PC-9 (cell line): Measurements from ENCODE around the gene ABCA7. TPM values are rescaled to one million over a fixed set of nuclear protein-coding genes. Genes with fewer than 3 reads are reported as not detected.

ENCODE experiments used
- BruUV-seq: library from RNA; stranded (reverse); fragments of 400-500 nt; replicated peaks from 2 replicates; lab custom pipeline; 2021; lab: Mats Ljungman, UMichigan
- CTCF ChIA-PET: fragments of 300-600 bp; sonication (Branson Sonifier 250); formaldehyde crosslinking; loops from one replicate; lab custom pipeline; 2022; ENCODE audit warnings: antibody characterized with exemption; lab: Charles Lee
- POLR2A ChIA-PET: fragments of 300-600 bp; sonication (Branson Sonifier 250); formaldehyde crosslinking; loops from one replicate; lab custom pipeline; 2022; ENCODE audit warnings: antibody characterized with exemption; ENCODE audit not compliant: unreplicated experiment; lab: Charles Lee
- DNase-seq, 2 experiments: peaks; one replicate each; pipeline versions ENCODE4 v3.0.0 to v3.0.0-alpha.2; 2015 to 2022; ENCODE audit warnings: mixed read lengths in 1 of 2
- H2AFZ ChIP-seq: fragments of 200-600 bp; sonication (generic); 2 replicates; pipeline ENCODE4 v1.8.1; 2017; ENCODE audit warnings: antibody characterized with exemption
- H3F3A ChIP-seq: fragments of 200-600 bp; sonication (generic); 2 replicates; pipeline ENCODE4 v1.8.1; 2017; ENCODE audit warnings: antibody characterized with exemption, mild to moderate bottlenecking, low read depth; ENCODE audit not compliant: insufficient read depth
- H3K27ac ChIP-seq: fragments of 200-600 bp; sonication (generic); 2 replicates; pipeline ENCODE4 v1.6.1; 2016; ENCODE audit warnings: mixed run types
- H3K27me3 ChIP-seq: fragments of 200-600 bp; sonication (generic); 2 replicates; pipeline ENCODE4 v1.6.1; 2016; ENCODE audit warnings: low read depth, mixed run types; ENCODE audit not compliant: insufficient read depth
- H3K36me3 ChIP-seq: fragments of 200-600 bp; sonication (generic); 2 replicates; pipeline ENCODE4 v1.6.1; 2016; ENCODE audit warnings: low read depth, mixed run types
- H3K4me1 ChIP-seq: fragments of 200-600 bp; sonication (generic); replicated peaks from 2 replicates; pipeline ENCODE4 v1.6.1; 2016; ENCODE audit warnings: mixed run types; ENCODE audit not compliant: insufficient read depth
- H3K4me2 ChIP-seq: fragments of 200-600 bp; sonication (generic); 2 replicates; pipeline ENCODE4 v1.6.1; 2017; ENCODE audit warnings: mixed run types
- H3K4me3 ChIP-seq: fragments of 200-600 bp; sonication (generic); 2 replicates; pipeline ENCODE4 v1.6.1; 2016; ENCODE audit warnings: mixed run types
- H3K79me2 ChIP-seq: fragments of 200-600 bp; sonication (generic); 2 replicates; pipeline ENCODE4 v1.6.1; 2017; ENCODE audit warnings: low read depth, mixed run types
- H3K9me2 ChIP-seq: fragments of 200-600 bp; sonication (generic); 2 replicates; pipeline ENCODE4 v1.8.1; 2017; ENCODE audit warnings: mild to moderate bottlenecking; ENCODE audit not compliant: insufficient read depth
- H3K9me3 ChIP-seq: fragments of 200-600 bp; sonication (generic); 2 replicates; pipeline ENCODE4 v1.8.1; 2016; ENCODE audit warnings: low read depth; ENCODE audit not compliant: insufficient read depth
- H4K20me1 ChIP-seq: fragments of 200-600 bp; sonication (generic); 2 replicates; pipeline ENCODE4 v1.8.1; 2017; ENCODE audit not compliant: insufficient read depth
- EZH2 ChIP-seq: fragments of 200-600 bp; sonication (generic); IDR thresholded peaks from 2 replicates; pipeline ENCODE4 v1.8.0; 2017; ENCODE audit warnings: antibody characterized with exemption, low read depth
- intact Hi-C: fragments of 100-400 bp; cut with micrococcal nuclease; formaldehyde crosslinking; loops from one replicate; pipeline ENCODE4 v1.10.0; 2022; ENCODE audit not compliant: unreplicated experiment
- total RNA-seq: library from RNA; stranded (reverse); gene quantifications from 2 replicates; pipeline ENCODE4 v1.2.3, GENCODE V29; 2021
- TF ChIP-seq, protein P1 (sequence below): fragments of 200-600 bp; sonication (generic); conservative IDR thresholded peaks from 2 replicates; pipeline ENCODE4 v1.6.1; 2017; ENCODE audit warnings: mixed run types, antibody characterized with exemption, mild to moderate bottlenecking, moderate library complexity

Gene ABCA7
- total RNA-seq, 1 experiment from 2014 or later = 29.9 TPM

DNA sequence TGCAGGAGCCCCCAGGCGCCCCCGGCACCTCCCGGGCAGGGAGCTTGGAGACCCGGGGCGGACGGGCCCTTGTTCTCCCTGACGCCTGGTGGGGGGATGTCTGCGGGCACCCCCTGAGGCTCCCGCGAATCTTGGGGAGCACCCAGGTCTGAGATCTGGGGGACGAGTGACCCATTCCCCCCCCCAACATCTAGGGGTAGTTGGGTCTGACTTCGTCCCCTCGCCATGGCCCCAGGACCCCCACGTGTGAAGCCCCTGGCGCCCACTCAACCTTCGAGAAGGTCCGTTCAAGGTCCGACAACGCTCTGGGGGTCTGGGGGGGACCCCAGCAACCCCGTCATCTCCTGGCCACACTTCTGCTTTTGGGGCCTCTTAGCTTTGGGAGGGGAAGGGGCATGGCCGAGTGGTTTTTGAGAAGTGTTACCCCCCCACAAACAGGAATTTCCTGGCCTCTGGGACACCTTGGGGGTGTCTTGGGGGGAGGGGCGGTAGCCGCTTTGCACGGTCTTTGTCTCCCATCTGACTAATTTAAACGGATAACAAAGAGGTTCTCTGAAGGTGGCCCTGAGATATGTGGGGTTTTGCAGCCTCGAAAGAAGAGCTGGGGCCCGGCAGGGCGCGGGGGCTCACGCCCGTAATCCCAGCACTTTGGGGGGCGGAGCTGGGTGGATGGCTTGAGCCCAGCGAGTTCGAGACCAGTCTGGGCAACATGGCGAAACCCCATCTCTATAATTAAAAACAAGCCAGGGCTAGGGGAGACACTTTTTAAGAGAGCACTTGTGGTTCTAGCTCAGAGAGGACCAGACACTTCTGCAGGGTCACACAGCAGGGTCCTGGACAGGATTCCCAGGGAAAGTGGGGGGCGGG is 12.9 kb upstream of the ABCA7 start:
- ChIA-PET POLR2A (interaction anchor here (0.5 to 1.5 kb wide), 7 partner anchors 10 to 239 kb away, joined by 3 to 17 read pairs (median 6); partner anchors contain the start of gene ABCA7), CTCF (interaction anchor here (0.7 kb wide), 1 partner anchor 217 kb away, joined by 3 read pairs; no protein-coding TSS in a partner anchor)
- peaks cover 9% of the 10 kb centered on the region; the same call in 1 of the 2 replicates for H3K4me1 ChIP-seq
- peak overlapping the region; percentile 80; the same call in 1 of the 2 replicates for H2AFZ ChIP-seq
- H3K27ac ChIP-seq = peak overlapping the region; percentile 30; the same call in 1 of the 2 replicates
- peak overlapping the region; percentile 91 for H3K4me3 ChIP-seq
- DNase-seq = peak in 1 of 2 experiments; percentile 34
- H3K9me2 ChIP-seq = no peaks in the 10 kb centered on the region
- H3K4me2 ChIP-seq = peak overlapping the region; percentile 96
- intact Hi-C loops = no loop called here
- H3K9me3 ChIP-seq = no peaks in the 10 kb centered on the region
- H3K36me3 ChIP-seq = no peaks in the 10 kb centered on the region
- TSS peak; percentile 85 for BruUV-seq
- H4K20me1 ChIP-seq = peaks cover 5% of the 10 kb centered on the region; the same call in 1 of the 2 replicates
- peaks cover 36% of the 10 kb centered on the region for H3F3A ChIP-seq
- H3K27me3 ChIP-seq = no peaks in the 10 kb centered on the region
- TF ChIP-seq, protein P1, sequence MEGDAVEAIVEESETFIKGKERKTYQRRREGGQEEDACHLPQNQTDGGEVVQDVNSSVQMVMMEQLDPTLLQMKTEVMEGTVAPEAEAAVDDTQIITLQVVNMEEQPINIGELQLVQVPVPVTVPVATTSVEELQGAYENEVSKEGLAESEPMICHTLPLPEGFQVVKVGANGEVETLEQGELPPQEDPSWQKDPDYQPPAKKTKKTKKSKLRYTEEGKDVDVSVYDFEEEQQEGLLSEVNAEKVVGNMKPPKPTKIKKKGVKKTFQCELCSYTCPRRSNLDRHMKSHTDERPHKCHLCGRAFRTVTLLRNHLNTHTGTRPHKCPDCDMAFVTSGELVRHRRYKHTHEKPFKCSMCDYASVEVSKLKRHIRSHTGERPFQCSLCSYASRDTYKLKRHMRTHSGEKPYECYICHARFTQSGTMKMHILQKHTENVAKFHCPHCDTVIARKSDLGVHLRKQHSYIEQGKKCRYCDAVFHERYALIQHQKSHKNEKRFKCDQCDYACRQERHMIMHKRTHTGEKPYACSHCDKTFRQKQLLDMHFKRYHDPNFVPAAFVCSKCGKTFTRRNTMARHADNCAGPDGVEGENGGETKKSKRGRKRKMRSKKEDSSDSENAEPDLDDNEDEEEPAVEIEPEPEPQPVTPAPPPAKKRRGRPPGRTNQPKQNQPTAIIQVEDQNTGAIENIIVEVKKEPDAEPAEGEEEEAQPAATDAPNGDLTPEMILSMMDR = no peak
- no peak for TF ChIP-seq EZH2
- H3K79me2 ChIP-seq = peaks cover 29% of the 10 kb centered on the region

GRCh38 chr19:1027650-1028061 is 12.3 kb upstream of the ABCA7 start:
- BruUV-seq = no TSS peak
- Histone ChIP-seq H3K9me3 (no peaks in the 10 kb centered on the region), H4K20me1 (peaks cover 5% of the 10 kb centered on the region; the same call in 1 of the 2 replicates), H3K9me2 (no peaks in the 10 kb centered on the region), H3K36me3 (no peaks in the 10 kb centered on the region), H3K4me1 (peaks cover 9% of the 10 kb centered on the region; the same call in 1 of the 2 replicates), H3K79me2 (peaks cover 29% of the 10 kb centered on the region), H3K27ac (peak overlapping the region; percentile 32; the same call in 1 of the 2 replicates), H3K27me3 (no peaks in the 10 kb centered on the region), H3K4me3 (peak overlapping the region; percentile 91), H2AFZ (no peak overlapping the region), H3F3A (peaks cover 30% of the 10 kb centered on the region), H3K4me2 (peak overlapping the region; percentile 96)
- ChIA-PET CTCF (interaction anchor here (0.7 kb wide), 1 partner anchor 216 kb away, joined by 3 read pairs; no protein-coding TSS in a partner anchor), POLR2A (interaction anchor here (0.7 kb wide), 1 partner anchor 12 kb away, joined by 5 read pairs; the partner anchor contains the start of gene ABCA7)
- intact Hi-C loops = no loop called here
- DNase-seq = no peak
- TF ChIP-seq EZH2 = no peak
- TF ChIP-seq, protein P1 = no peak
